GM23338 (cell line): Measurements from ENCODE around the gene PDE5A. TPM values are rescaled to one million over a fixed set of nuclear protein-coding genes. Genes with fewer than 3 reads are reported as not detected.
"Not testable (repeated sequence)": the region's sequence is repeated elsewhere in the genome, so short reads cannot be mapped to it uniquely, and the experiment has no call there.

Experiments used
- ATAC-seq: fragments of 200-7000 bp; cut with Tn5 transposase; 3 replicates; pipeline ENCODE4 v1.9.1; 2020
- DNase-seq: peaks from one replicate; pipeline ENCODE4 v3.0.0-alpha.2; 2015; ENCODE audit warnings: low spot score
- H2AFZ ChIP-seq: fragments of 200-600 bp; sonication (generic); 2 replicates; pipeline ENCODE4 v1.8.0; 2016; ENCODE audit warnings: antibody characterized with exemption, mild to moderate bottlenecking, moderate library complexity
- H3F3A ChIP-seq: fragments of 200-600 bp; sonication (generic); replicated peaks from 2 replicates; pipeline ENCODE4 v1.8.0; 2017; ENCODE audit warnings: antibody characterized with exemption, mixed run types, low read depth
- H3K27ac ChIP-seq: fragments of 200-600 bp; sonication (generic); 2 replicates; pipeline ENCODE4 v1.6.1; 2016; ENCODE audit warnings: low read depth
- H3K27me3 ChIP-seq: fragments of 200-600 bp; sonication (generic); 2 replicates; pipeline ENCODE4 v1.8.0; 2016; ENCODE audit warnings: mild to moderate bottlenecking, mixed run types, moderate library complexity; ENCODE audit not compliant: insufficient read depth
- H3K36me3 ChIP-seq: fragments of 200-600 bp; sonication (generic); 2 replicates; pipeline ENCODE4 v1.8.0; 2016; ENCODE audit warnings: mild to moderate bottlenecking; ENCODE audit not compliant: insufficient read depth
- H3K4me1 ChIP-seq: fragments of 200-600 bp; sonication (generic); 2 replicates; pipeline ENCODE4 v1.8.0; 2016; ENCODE audit warnings: mild to moderate bottlenecking, moderate library complexity; ENCODE audit not compliant: insufficient read depth
- H3K4me2 ChIP-seq: fragments of 200-600 bp; sonication (generic); 2 replicates; pipeline ENCODE4 v1.7.1; 2017; ENCODE audit warnings: mixed run types
- H3K4me3 ChIP-seq: fragments of 200-600 bp; sonication (generic); 2 replicates; pipeline ENCODE4 v1.6.1; 2016; ENCODE audit warnings: mixed run types
- H3K79me2 ChIP-seq: fragments of 200-600 bp; sonication (generic); replicated peaks from 2 replicates; pipeline ENCODE4 v1.8.0; 2017; ENCODE audit warnings: mild to moderate bottlenecking; ENCODE audit not compliant: insufficient read depth
- H3K9me2 ChIP-seq: fragments of 200-600 bp; sonication (generic); 2 replicates; pipeline ENCODE4 v1.8.0; 2017; ENCODE audit not compliant: insufficient read depth
- H4K20me1 ChIP-seq: fragments of 200-600 bp; sonication (generic); replicated peaks from 2 replicates; pipeline ENCODE4 v1.8.0; 2017; ENCODE audit warnings: mild to moderate bottlenecking; ENCODE audit not compliant: insufficient read depth
- H3K27ac Mint-ChIP-seq: 2 replicates; pipeline ENCODE4 v1.8.0; 2020; ENCODE audit warnings: inconsistent platforms, mild to moderate bottlenecking, moderate library complexity, mixed read lengths
- H3K27me3 Mint-ChIP-seq: 3 replicates; pipeline ENCODE4 v1.8.0; 2022; ENCODE audit warnings: low read depth, mild to moderate bottlenecking, moderate library complexity, mixed read lengths, inconsistent platforms; ENCODE audit not compliant: insufficient read depth, poor library complexity
- H3K36me3 Mint-ChIP-seq: 3 replicates; pipeline ENCODE4 v1.8.0; 2021; ENCODE audit warnings: low read depth, mild to moderate bottlenecking, inconsistent platforms, moderate library complexity, mixed read lengths
- H3K4me1 Mint-ChIP-seq: 3 replicates; pipeline ENCODE4 v1.8.0; 2020; ENCODE audit warnings: mild to moderate bottlenecking, inconsistent platforms, mixed read lengths
- H3K4me3 Mint-ChIP-seq: 3 replicates; pipeline ENCODE4 v1.8.0; 2021; ENCODE audit warnings: moderate library complexity, mild to moderate bottlenecking, inconsistent platforms, mixed read lengths
- H3K9me3 Mint-ChIP-seq: 3 replicates; pipeline ENCODE4 v1.8.0; 2020; ENCODE audit warnings: moderate library complexity, mild to moderate bottlenecking, inconsistent platforms, mixed read lengths
- CREB1 ChIP-seq: fragments of 250-450 bp; sonication (Bioruptor Pico); IDR thresholded peaks from 2 replicates; pipeline ENCODE4 v1.5.0; 2020; ENCODE audit warnings: low read depth, mild to moderate bottlenecking, moderate library complexity
- EZH2phosphoT487 ChIP-seq: fragments of 200-600 bp; sonication (generic); IDR thresholded peaks from one replicate; pipeline ENCODE4 v1.8.1; 2018; ENCODE audit warnings: antibody characterized with exemption; ENCODE audit not compliant: unreplicated experiment
- NANOG ChIP-seq: IDR thresholded peaks from 2 replicates; pipeline ENCODE4 v1.6.1; 2016; ENCODE audit warnings: antibody characterized with exemption, borderline replicate concordance
- ZNF114 ChIP-seq: fragments of 250-450 bp; sonication (Bioruptor Pico); IDR thresholded peaks from 2 replicates; pipeline ENCODE4 v1.5.0; 2020; ENCODE audit warnings: mild to moderate bottlenecking, moderate library complexity
- ZNF331 ChIP-seq: fragments of 250-450 bp; sonication (Bioruptor Pico); IDR thresholded peaks from 2 replicates; pipeline ENCODE4 v1.5.0; 2020; ENCODE audit warnings: low read depth, mild to moderate bottlenecking, moderate library complexity
- polyA plus RNA-seq: library from polyadenylated mRNA; unstranded; fragments of >200 nt; fragmentation: Nextera tagmentation; extraction: Ambion mirVana; gene quantifications from 2 replicates; pipeline ENCODE4 v1.2.1, GENCODE V29; 2016
- total RNA-seq: library from RNA; depleted of rRNA; stranded (reverse); fragments of >200 nt; shearing (Covaris generic); gene quantifications from 2 replicates; pipeline ENCODE4 v1.2.3, GENCODE V29; 2014
- TF ChIP-seq, protein P1 (sequence below), 2 experiments: fragments of 200-600 bp in 1 of 2; sonication (generic) in 1 of 2; conservative IDR thresholded peaks; 2 replicates each; pipeline versions ENCODE4 v1.5.1 to v1.6.1; 2016 to 2017; ENCODE audit warnings: antibody characterized with exemption in 2 of 2, low read depth in 2 of 2, mild to moderate bottlenecking in 2 of 2, moderate library complexity in 1 of 2

The PDE5A gene
- total and polyA plus RNA-seq, 2 experiments from 2014 or later = 15.0 to 22.6 TPM

DNA sequence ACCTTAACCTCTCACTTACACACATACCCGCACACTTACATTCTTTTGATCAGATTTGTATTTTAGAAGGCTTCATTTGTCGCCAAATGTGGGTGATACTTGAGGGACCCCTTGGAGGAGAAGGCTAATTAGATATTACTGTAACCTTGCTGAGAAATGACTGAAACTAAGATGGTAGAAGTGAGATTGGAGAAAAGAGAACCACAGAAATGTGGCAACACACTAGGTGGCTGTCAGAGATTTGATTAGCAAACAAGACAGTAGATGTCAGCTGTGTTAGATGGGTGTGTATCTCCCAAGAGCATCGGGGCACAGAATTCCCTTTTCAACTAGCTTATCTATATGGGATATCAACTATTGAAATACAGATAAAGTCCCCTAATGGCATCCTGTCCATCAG lies 157.3 kb downstream of the PDE5A start:
- no peak overlapping the region for H3K4me3 ChIP-seq
- H3K4me3 Mint-ChIP-seq = no peak overlapping the region
- H3K27me3 Mint-ChIP-seq = no peaks in the 10 kb centered on the region
- no peak overlapping the region for H2AFZ ChIP-seq
- no peaks in the 10 kb centered on the region; the same call in 1 of the 2 replicates for H4K20me1 ChIP-seq
- ATAC-seq (no peak), DNase-seq (no peak)
- no peak overlapping the region for H3K27ac ChIP-seq
- no peaks in the 10 kb centered on the region for H3K27me3 ChIP-seq
- TF ChIP-seq, protein P1, sequence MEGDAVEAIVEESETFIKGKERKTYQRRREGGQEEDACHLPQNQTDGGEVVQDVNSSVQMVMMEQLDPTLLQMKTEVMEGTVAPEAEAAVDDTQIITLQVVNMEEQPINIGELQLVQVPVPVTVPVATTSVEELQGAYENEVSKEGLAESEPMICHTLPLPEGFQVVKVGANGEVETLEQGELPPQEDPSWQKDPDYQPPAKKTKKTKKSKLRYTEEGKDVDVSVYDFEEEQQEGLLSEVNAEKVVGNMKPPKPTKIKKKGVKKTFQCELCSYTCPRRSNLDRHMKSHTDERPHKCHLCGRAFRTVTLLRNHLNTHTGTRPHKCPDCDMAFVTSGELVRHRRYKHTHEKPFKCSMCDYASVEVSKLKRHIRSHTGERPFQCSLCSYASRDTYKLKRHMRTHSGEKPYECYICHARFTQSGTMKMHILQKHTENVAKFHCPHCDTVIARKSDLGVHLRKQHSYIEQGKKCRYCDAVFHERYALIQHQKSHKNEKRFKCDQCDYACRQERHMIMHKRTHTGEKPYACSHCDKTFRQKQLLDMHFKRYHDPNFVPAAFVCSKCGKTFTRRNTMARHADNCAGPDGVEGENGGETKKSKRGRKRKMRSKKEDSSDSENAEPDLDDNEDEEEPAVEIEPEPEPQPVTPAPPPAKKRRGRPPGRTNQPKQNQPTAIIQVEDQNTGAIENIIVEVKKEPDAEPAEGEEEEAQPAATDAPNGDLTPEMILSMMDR (conservative IDR thresholded peaks at IDR 0.05; ENCODE audit: low read depth in 2 of 2) = no peak
- TF ChIP-seq EZH2phosphoT487 (no peak), NANOG (no peak), ZNF114 (CRISPR knock-in tag) (no peak), CREB1 (CRISPR knock-in tag) (no peak), ZNF331 (CRISPR knock-in tag) (no peak)
- H3K4me2 ChIP-seq = no peak overlapping the region
- H3K9me2 ChIP-seq = no peaks in the 10 kb centered on the region
- H3K4me1 ChIP-seq = no peaks in the 10 kb centered on the region
- H3K9me3 Mint-ChIP-seq = no peaks in the 10 kb centered on the region
- H3K27ac Mint-ChIP-seq = no peak overlapping the region
- no peaks in the 10 kb centered on the region for H3K4me1 Mint-ChIP-seq
- H3F3A ChIP-seq = no peaks in the 10 kb centered on the region
- no peaks in the 10 kb centered on the region for H3K36me3 ChIP-seq
- H3K36me3 Mint-ChIP-seq = peaks cover 21% of the 10 kb centered on the region; the same call in 2 of the 3 replicates
- H3K79me2 ChIP-seq = no peaks in the 10 kb centered on the region

DNA sequence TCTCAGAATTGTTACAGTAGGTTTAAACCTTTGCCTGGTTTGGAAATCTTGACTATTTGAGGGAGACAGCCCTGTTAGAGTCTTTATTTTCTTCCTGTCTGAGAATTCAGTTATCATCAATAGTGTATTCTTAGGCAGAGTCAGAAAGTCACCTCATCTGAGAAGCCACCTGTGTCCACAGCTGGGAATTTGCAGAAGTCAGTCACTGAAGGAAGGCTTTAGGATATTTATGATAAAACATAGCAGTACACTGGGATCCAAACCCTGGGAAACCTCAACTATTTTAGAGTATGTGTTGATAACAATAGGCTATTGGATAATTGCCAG lies 157.9 kb downstream of the PDE5A start:
- not testable (repeated sequence) for H3K4me3 ChIP-seq, H3K27ac ChIP-seq, H4K20me1 ChIP-seq, H3K36me3 ChIP-seq, H3K4me2 ChIP-seq, H3K4me1 Mint-ChIP-seq, H2AFZ ChIP-seq, H3K27me3 Mint-ChIP-seq, H3K9me3 Mint-ChIP-seq, H3F3A ChIP-seq, ATAC-seq, H3K79me2 ChIP-seq, H3K9me2 ChIP-seq, H3K27ac Mint-ChIP-seq, H3K4me1 ChIP-seq, H3K4me3 Mint-ChIP-seq, H3K27me3 ChIP-seq, DNase-seq
- H3K36me3 Mint-ChIP-seq = peaks cover 25% of the 10 kb centered on the region; the same call in 2 of the 3 replicates

DNA sequence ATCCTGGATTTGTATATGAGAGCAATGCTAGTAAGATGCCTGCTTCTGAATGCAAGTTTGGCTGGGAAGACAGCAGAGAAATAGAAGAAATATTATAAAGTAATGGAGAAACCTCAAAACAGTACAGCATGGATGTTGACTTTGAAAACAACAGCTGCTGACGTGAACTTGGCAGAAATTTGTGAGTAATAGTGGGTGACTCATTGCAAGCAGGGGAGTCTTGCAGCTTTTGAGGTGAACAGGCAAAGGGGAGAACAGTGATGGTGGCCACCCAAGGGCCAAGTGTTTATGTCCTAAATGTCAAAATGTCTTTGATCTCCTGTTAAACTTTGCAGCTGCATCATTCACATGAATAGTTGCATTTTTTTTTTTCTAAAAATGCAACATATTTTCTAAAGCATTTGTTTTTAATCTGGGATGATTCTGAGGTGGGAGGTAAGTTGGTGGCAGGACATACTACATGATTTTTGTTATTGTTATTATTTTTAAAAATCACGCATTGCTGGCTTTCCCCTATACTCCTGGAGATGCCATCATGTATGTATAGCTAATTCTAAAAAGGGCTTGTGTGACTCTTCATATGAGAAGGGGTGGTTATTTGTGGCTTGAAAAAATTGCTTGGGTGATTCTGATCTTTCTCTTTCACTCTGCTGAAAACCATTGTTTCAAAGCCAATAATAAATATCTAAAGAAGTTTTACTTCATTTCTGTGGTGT lies 158.4 kb downstream of the PDE5A start:
- H3K4me1 Mint-ChIP-seq, H3K4me1 ChIP-seq, H4K20me1 ChIP-seq, H3K27me3 ChIP-seq, H3F3A ChIP-seq, H3K9me2 ChIP-seq, H2AFZ ChIP-seq, H3K4me3 ChIP-seq, H3K27ac ChIP-seq, DNase-seq, H3K4me3 Mint-ChIP-seq, H3K79me2 ChIP-seq, ATAC-seq, H3K27ac Mint-ChIP-seq, H3K36me3 ChIP-seq, H3K27me3 Mint-ChIP-seq, H3K4me2 ChIP-seq, H3K9me3 Mint-ChIP-seq: not testable (repeated sequence)
- H3K36me3 Mint-ChIP-seq = peaks cover 28% of the 10 kb centered on the region; the same call in 2 of the 3 replicates

DNA sequence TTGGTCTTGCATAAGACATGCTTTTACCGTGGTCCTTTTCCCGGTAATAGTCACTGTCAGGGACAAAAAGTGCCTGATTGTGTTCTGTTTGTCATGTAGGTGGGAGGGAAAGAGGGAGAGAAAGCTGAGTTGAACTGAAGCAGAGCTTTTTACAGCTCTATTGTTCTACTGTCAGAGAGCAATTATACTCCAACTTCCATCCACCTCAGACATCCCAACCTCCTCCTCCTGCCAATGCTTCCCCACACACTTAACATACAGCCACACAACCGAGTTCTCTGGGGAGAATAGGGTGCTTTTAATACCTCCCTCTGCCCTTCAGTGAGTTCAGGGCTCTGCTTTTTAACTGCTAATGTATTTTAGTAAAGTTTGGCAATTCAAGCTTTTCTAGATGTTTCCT lies 159.6 kb downstream of the PDE5A start:
- not testable (repeated sequence) for H2AFZ ChIP-seq, H3K27ac Mint-ChIP-seq, ATAC-seq, H3K4me1 ChIP-seq, H3K79me2 ChIP-seq, H3K27me3 ChIP-seq, H4K20me1 ChIP-seq, H3K9me3 Mint-ChIP-seq, H3K27me3 Mint-ChIP-seq, H3K27ac ChIP-seq, DNase-seq, H3K4me1 Mint-ChIP-seq, H3K4me3 Mint-ChIP-seq, H3K9me2 ChIP-seq, H3K4me3 ChIP-seq, H3F3A ChIP-seq, H3K4me2 ChIP-seq, H3K36me3 ChIP-seq
- peaks cover 32% of the 10 kb centered on the region; the same call in 2 of the 3 replicates for H3K36me3 Mint-ChIP-seq
